C4-2B (cell line): ENCODE measurements around the gene SNRNP35.
A peak's percentile ranks its signal among the peaks of the same experiment; 100 is the strongest.

Source experiments
- H3K27ac ChIP-seq: fragments of 450-650 bp; 2 replicates; pipeline ENCODE4 v1.5.1; 2017
- CTCF ChIP-seq: fragments of 450-650 bp; conservative IDR thresholded peaks from 2 replicates; pipeline ENCODE4 v1.5.1; 2017; ENCODE audit warnings: mild to moderate bottlenecking
- ZFX ChIP-seq: fragments of 450-650 bp; IDR thresholded peaks from 2 replicates; pipeline ENCODE4 v1.6.1; 2017

SNRNP35 gene

GRCh38 chr12:123433615-123434014 is 24.3 kb upstream of the SNRNP35 start:
- H3K27ac ChIP-seq: no peak overlapping the region
- no peak for TF ChIP-seq CTCF
- TF ChIP-seq ZFX: no peak

- peak overlapping the region; percentile 71; the same call in 1 of the 2 replicates for H3K27ac ChIP-seq
- no peak for TF ChIP-seq ZFX
- TF ChIP-seq CTCF: no peak
Observed at GRCh38 chr12:123435636-123436016, 22.3 kb upstream of the SNRNP35 start.

GRCh38 chr12:123436017-123436964 is 21.6 kb upstream of the SNRNP35 start, which contains the start of gene RILPL2:
RILPL2 (minus strand) TSS chr12:123436684; CDS start chr12:123436420, 264 bp downstream.
- peak within 1 kb of the TSS; percentile 71 for H3K27ac ChIP-seq
- TF ChIP-seq ZFX (peak; percentile 48; the same call in 1 of the 2 replicates), CTCF (no peak)

- no peak overlapping the region for H3K27ac ChIP-seq
- TF ChIP-seq CTCF: no peak
- TF ChIP-seq ZFX: no peak
Observed at GRCh38 chr12:123441523-123442164, 16.3 kb upstream of the SNRNP35 start.

GRCh38 chr12:123442774-123443173 is 15.2 kb upstream of the SNRNP35 start:
- H3K27ac ChIP-seq: no peak overlapping the region

GRCh38 chr12:123444092-123445026 is 13.6 kb upstream of the SNRNP35 start:
- peak overlapping the region; percentile 63 for H3K27ac ChIP-seq

More at GRCh38 chr12:123442774-123443173, 15.2 kb upstream of the SNRNP35 start:
- TF ChIP-seq CTCF (no peak), ZFX (no peak)

More at GRCh38 chr12:123444092-123445026, 13.6 kb upstream of the SNRNP35 start:
- no peak for TF ChIP-seq CTCF
- no peak for TF ChIP-seq ZFX
